ENCODE results near the gene GNG12.
"Not testable (repeated sequence)": the region's sequence is repeated elsewhere in the genome, so short reads cannot be mapped to it uniquely, and the experiment has no call there.

Gene GNG12

GRCh38 chr1:67734323-67734690, 99.0 kb downstream of the GNG12 start:
- no peak for DNase-seq (ENCODE audit: low read depth in 2 of 2)

GRCh38 chr1:67733681-67734322, 99.5 kb downstream of the GNG12 start:
- no peak for DNase-seq (ENCODE audit: low read depth in 2 of 2)

- no peak for DNase-seq (ENCODE audit: low read depth in 2 of 2)
These were observed 100.5 kb downstream of the GNG12 start for GRCh38 chr1:67732750-67733151.

GRCh38 chr1:67731322-67731721, 101.9 kb downstream of the GNG12 start:
- no peak for DNase-seq (ENCODE audit: low read depth in 2 of 2)

- not testable (repeated sequence) for DNase-seq (ENCODE audit: low read depth in 2 of 2)
These were observed 103.0 kb downstream of the GNG12 start for GRCh38 chr1:67730312-67730711.

- no peak for DNase-seq (ENCODE audit: low read depth in 2 of 2)
These were observed 103.4 kb downstream of the GNG12 start for GRCh38 chr1:67729872-67730271.

- no peak for DNase-seq (ENCODE audit: low read depth in 2 of 2)
These were observed 107.0 kb downstream of the GNG12 start for GRCh38 chr1:67726224-67726623.

GRCh38 chr1:67724928-67725560, 108.2 kb downstream of the GNG12 start:
- DNase-seq (ENCODE audit: low read depth in 2 of 2): peak; percentile 60 to 62

- DNase-seq (ENCODE audit: low read depth in 2 of 2): no peak
These were observed 109.6 kb downstream of the GNG12 start for GRCh38 chr1:67723620-67724019.

- no peak for DNase-seq (ENCODE audit: low read depth in 2 of 2)
These were observed 110.1 kb downstream of the GNG12 start for GRCh38 chr1:67723126-67723525.

- no peak for DNase-seq (ENCODE audit: low read depth in 2 of 2)
These were observed 110.8 kb downstream of the GNG12 start for GRCh38 chr1:67722292-67722944.

- no peak for DNase-seq (ENCODE audit: low read depth in 2 of 2)
These were observed 111.5 kb downstream of the GNG12 start for GRCh38 chr1:67721650-67722291.

- DNase-seq (ENCODE audit: low read depth in 2 of 2): no peak
These were observed 112.2 kb downstream of the GNG12 start for GRCh38 chr1:67721112-67721511.

- no peak for DNase-seq (ENCODE audit: low read depth in 2 of 2)
These were observed 113.7 kb downstream of the GNG12 start for GRCh38 chr1:67719329-67720196.

- no peak for DNase-seq (ENCODE audit: low read depth in 2 of 2)
These were observed 115.4 kb downstream of the GNG12 start for GRCh38 chr1:67717876-67718275.

- no peak for DNase-seq (ENCODE audit: low read depth in 2 of 2)
These were observed 116.5 kb downstream of the GNG12 start for GRCh38 chr1:67716800-67717199.

GRCh38 chr1:67715819-67716218, 117.4 kb downstream of the GNG12 start:
- DNase-seq (ENCODE audit: low read depth in 2 of 2): no peak

GRCh38 chr1:67713057-67713846, 120.0 kb downstream of the GNG12 start:
- DNase-seq (ENCODE audit: low read depth in 2 of 2): peak; percentile 50 to 56

- no peak for DNase-seq (ENCODE audit: low read depth in 2 of 2)
These were observed 121.4 kb downstream of the GNG12 start for GRCh38 chr1:67711855-67712212.

- DNase-seq (ENCODE audit: low read depth in 2 of 2): no peak
These were observed 122.0 kb downstream of the GNG12 start for GRCh38 chr1:67711158-67711854.
